ENCODE data around the gene KRT35.

DNA sequence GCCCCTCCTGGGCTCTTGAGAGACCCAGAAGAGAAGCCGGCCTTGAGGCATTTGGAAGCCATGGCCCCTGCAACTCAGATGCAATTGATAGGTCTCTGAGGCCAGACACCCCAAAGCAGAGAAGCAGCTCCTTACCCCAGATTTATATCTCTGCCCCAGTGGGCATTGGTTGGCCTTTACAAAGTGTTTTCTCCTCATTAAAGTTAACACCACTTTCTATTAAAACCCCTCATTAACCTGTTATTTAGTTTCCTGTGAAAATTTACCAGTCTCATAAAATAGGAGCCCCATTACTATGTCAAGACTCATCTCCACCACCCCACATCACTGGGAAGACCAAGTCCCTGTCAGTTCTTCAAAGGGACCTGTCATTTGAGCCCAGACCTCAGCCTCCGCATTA, at the start of gene KRT35:
- TF ChIP-seq POLR2A (IDR thresholded peaks at IDR 0.05; ENCODE audit: low read length) (no peak), GATA1 (IDR thresholded peaks at IDR 0.05; ENCODE audit: low read depth, low read length) (no peak)
